PC-9 (cell line): ENCODE results near the gene ARHGAP26. TPM values are rescaled to one million over a fixed set of nuclear protein-coding genes. Genes with fewer than 3 reads are reported as not detected.
A peak's percentile ranks its signal among the peaks of the same experiment; 100 is the strongest.

Source experiments
- BruUV-seq: library from RNA; stranded (reverse); fragments of 400-500 nt; replicated peaks from 2 replicates; lab custom pipeline; 2021; lab: Mats Ljungman, UMichigan
- CTCF ChIA-PET: fragments of 300-600 bp; sonication (Branson Sonifier 250); formaldehyde crosslinking; loops from one replicate; lab custom pipeline; 2022; ENCODE audit warnings: antibody characterized with exemption; lab: Charles Lee
- POLR2A ChIA-PET: fragments of 300-600 bp; sonication (Branson Sonifier 250); formaldehyde crosslinking; loops from one replicate; lab custom pipeline; 2022; ENCODE audit warnings: antibody characterized with exemption; ENCODE audit not compliant: unreplicated experiment; lab: Charles Lee
- DNase-seq, 2 experiments: peaks; one replicate each; pipeline versions ENCODE4 v3.0.0 to v3.0.0-alpha.2; 2015 to 2022; ENCODE audit warnings: mixed read lengths in 1 of 2
- H2AFZ ChIP-seq: fragments of 200-600 bp; sonication (generic); 2 replicates; pipeline ENCODE4 v1.8.1; 2017; ENCODE audit warnings: antibody characterized with exemption
- H3F3A ChIP-seq: fragments of 200-600 bp; sonication (generic); 2 replicates; pipeline ENCODE4 v1.8.1; 2017; ENCODE audit warnings: antibody characterized with exemption, mild to moderate bottlenecking, low read depth; ENCODE audit not compliant: insufficient read depth
- H3K27ac ChIP-seq: fragments of 200-600 bp; sonication (generic); 2 replicates; pipeline ENCODE4 v1.6.1; 2016; ENCODE audit warnings: mixed run types
- H3K27me3 ChIP-seq: fragments of 200-600 bp; sonication (generic); 2 replicates; pipeline ENCODE4 v1.6.1; 2016; ENCODE audit warnings: low read depth, mixed run types; ENCODE audit not compliant: insufficient read depth
- H3K36me3 ChIP-seq: fragments of 200-600 bp; sonication (generic); 2 replicates; pipeline ENCODE4 v1.6.1; 2016; ENCODE audit warnings: low read depth, mixed run types
- H3K4me1 ChIP-seq: fragments of 200-600 bp; sonication (generic); replicated peaks from 2 replicates; pipeline ENCODE4 v1.6.1; 2016; ENCODE audit warnings: mixed run types; ENCODE audit not compliant: insufficient read depth
- H3K4me2 ChIP-seq: fragments of 200-600 bp; sonication (generic); 2 replicates; pipeline ENCODE4 v1.6.1; 2017; ENCODE audit warnings: mixed run types
- H3K4me3 ChIP-seq: fragments of 200-600 bp; sonication (generic); 2 replicates; pipeline ENCODE4 v1.6.1; 2016; ENCODE audit warnings: mixed run types
- H3K79me2 ChIP-seq: fragments of 200-600 bp; sonication (generic); 2 replicates; pipeline ENCODE4 v1.6.1; 2017; ENCODE audit warnings: low read depth, mixed run types
- H3K9me2 ChIP-seq: fragments of 200-600 bp; sonication (generic); 2 replicates; pipeline ENCODE4 v1.8.1; 2017; ENCODE audit warnings: mild to moderate bottlenecking; ENCODE audit not compliant: insufficient read depth
- H3K9me3 ChIP-seq: fragments of 200-600 bp; sonication (generic); 2 replicates; pipeline ENCODE4 v1.8.1; 2016; ENCODE audit warnings: low read depth; ENCODE audit not compliant: insufficient read depth
- H4K20me1 ChIP-seq: fragments of 200-600 bp; sonication (generic); 2 replicates; pipeline ENCODE4 v1.8.1; 2017; ENCODE audit not compliant: insufficient read depth
- CTCF ChIP-seq: fragments of 200-600 bp; sonication (generic); conservative IDR thresholded peaks from 2 replicates; pipeline ENCODE4 v1.6.1; 2017; ENCODE audit warnings: mixed run types, antibody characterized with exemption, mild to moderate bottlenecking, moderate library complexity
- EZH2 ChIP-seq: fragments of 200-600 bp; sonication (generic); IDR thresholded peaks from 2 replicates; pipeline ENCODE4 v1.8.0; 2017; ENCODE audit warnings: antibody characterized with exemption, low read depth
- intact Hi-C: fragments of 100-400 bp; cut with micrococcal nuclease; formaldehyde crosslinking; loops from one replicate; pipeline ENCODE4 v1.10.0; 2022; ENCODE audit not compliant: unreplicated experiment
- total RNA-seq: library from RNA; stranded (reverse); gene quantifications from 2 replicates; pipeline ENCODE4 v1.2.3, GENCODE V29; 2021

ARHGAP26 gene
- total RNA-seq, 1 experiment from 2014 or later: 29.7 TPM

GRCh38 chr5:142823126-142823525 is 52.9 kb downstream of the ARHGAP26 start:
- Histone ChIP-seq H3K36me3 (no peaks in the 10 kb centered on the region), H3K27ac (peak overlapping the region; percentile 87), H3K4me2 (peak overlapping the region; percentile 68), H3K9me2 (no peaks in the 10 kb centered on the region), H3K9me3 (no peaks in the 10 kb centered on the region), H2AFZ (no peak overlapping the region), H3K4me1 (peaks cover 100% of the 10 kb centered on the region), H3F3A (peaks cover 74% of the 10 kb centered on the region), H3K79me2 (peaks cover 34% of the 10 kb centered on the region), H3K27me3 (no peaks in the 10 kb centered on the region), H4K20me1 (no peaks in the 10 kb centered on the region), H3K4me3 (no peak overlapping the region)
- TF ChIP-seq CTCF (no peak), EZH2 (no peak)
- ChIA-PET CTCF (no interaction called here), POLR2A (no interaction called here)
- no TSS peak for BruUV-seq
- DNase-seq: no peak
- intact Hi-C loops: no loop called here

- no peaks in the 10 kb centered on the region for H3K27me3 ChIP-seq
- CTCF ChIA-PET: interaction anchor here (0.6 kb wide), 2 partner anchors 34 to 872 kb away, joined by 4 to 8 read pairs; no protein-coding TSS in a partner anchor
- no peaks in the 10 kb centered on the region for H4K20me1 ChIP-seq
- no peak overlapping the region for H2AFZ ChIP-seq
- H3K79me2 ChIP-seq: peaks cover 40% of the 10 kb centered on the region
- POLR2A ChIA-PET: no interaction called here
- H3K9me3 ChIP-seq: no peaks in the 10 kb centered on the region
- intact Hi-C loops: no loop called here
- H3F3A ChIP-seq: peaks cover 78% of the 10 kb centered on the region
- DNase-seq: no peak
- TF ChIP-seq EZH2 (no peak), CTCF (no peak)
- peak overlapping the region; percentile 87; the same call in 1 of the 2 replicates for H3K27ac ChIP-seq
- H3K4me3 ChIP-seq: no peak overlapping the region
- no TSS peak for BruUV-seq
- no peaks in the 10 kb centered on the region for H3K9me2 ChIP-seq
- no peaks in the 10 kb centered on the region for H3K36me3 ChIP-seq
- H3K4me2 ChIP-seq: peak overlapping the region; percentile 68; the same call in 1 of the 2 replicates
- peaks cover 100% of the 10 kb centered on the region for H3K4me1 ChIP-seq
Observed at GRCh38 chr5:142823806-142824205, 53.6 kb downstream of the ARHGAP26 start.

- no peaks in the 10 kb centered on the region for H3K36me3 ChIP-seq
- no TSS peak for BruUV-seq
- no peak for DNase-seq
- POLR2A ChIA-PET: no interaction called here
- H3K4me3 ChIP-seq: no peak overlapping the region
- 0 out of 2 replicates have a peak overlapping the region, but pooled peaks have one; percentile 75 for H3K4me2 ChIP-seq
- H4K20me1 ChIP-seq: no peaks in the 10 kb centered on the region
- no peak overlapping the region for H2AFZ ChIP-seq
- TF ChIP-seq CTCF: no peak
- no peak for TF ChIP-seq EZH2
- H3K9me2 ChIP-seq: no peaks in the 10 kb centered on the region
- H3K27ac ChIP-seq: 0 out of 2 replicates have a peak overlapping the region, but pooled peaks have one; percentile 7
- no peaks in the 10 kb centered on the region for H3K9me3 ChIP-seq
- no peaks in the 10 kb centered on the region for H3K27me3 ChIP-seq
- CTCF ChIA-PET: interaction anchor here (0.6 kb wide), 1 partner anchor 33 kb away, joined by 4 read pairs; no protein-coding TSS in a partner anchor
- H3K4me1 ChIP-seq: peaks cover 100% of the 10 kb centered on the region
- intact Hi-C loops: no loop called here
- H3K79me2 ChIP-seq: peaks cover 46% of the 10 kb centered on the region
- peaks cover 78% of the 10 kb centered on the region for H3F3A ChIP-seq
Observed at GRCh38 chr5:142824391-142824790, 54.2 kb downstream of the ARHGAP26 start.
